Esophagus muscularis mucosa (tissue), 4 donors: ENCODE measurements around the gene CLCA1.

Experiments
- CTCF ChIP-seq, 3 experiments: fragments of 200-600 bp in 2 of 3; fragments of 450-650 bp in 1 of 3; sonication (generic) in 2 of 3; IDR thresholded peaks; one replicate each; pipeline ENCODE4 v1.5.1; 2017 to 2019; ENCODE audit warnings: antibody characterized with exemption in 3 of 3, mild to moderate bottlenecking in 2 of 3, moderate library complexity in 1 of 3
- EP300 ChIP-seq: sonication (generic); formaldehyde crosslinking; IDR thresholded peaks from one replicate; pipeline ENCODE4 v1.6.1; 2017; ENCODE audit warnings: antibody characterized with exemption
- POLR2A ChIP-seq: fragments of 450-650 bp; IDR thresholded peaks from one replicate; pipeline ENCODE4 v1.6.1; 2017; ENCODE audit warnings: antibody characterized with exemption, moderate library complexity, mild to moderate bottlenecking, low read depth
- POLR2AphosphoS5 ChIP-seq, 2 donors: sonication (generic); formaldehyde crosslinking; IDR thresholded peaks; one replicate each; pipeline ENCODE4 v1.6.1; 2017; ENCODE audit warnings: antibody characterized with exemption in 2 of 2

GRCh38 chr1:86521522-86521891, 52.8 kb downstream of the CLCA1 start:
- TF ChIP-seq POLR2A (no peak), CTCF (IDR thresholded peaks at IDR 0.05) (no peak), EP300 (no peak), POLR2AphosphoS5 (IDR thresholded peaks at IDR 0.05) (no peak)
